Heart left ventricle (tissue), 16 donors: ENCODE data around the gene CABLES2. TPM values are rescaled to one million over a fixed set of nuclear protein-coding genes. Genes with fewer than 3 reads are reported as not detected.
A peak's percentile ranks its signal among the peaks of the same experiment; 100 is the strongest.

Source experiments
- ATAC-seq, 4 donors: fragments of 200-7000 bp; cut with Tn5 transposase; one replicate each; pipeline ENCODE4 v1.9.1; 2020 to 2022; ENCODE audit warnings: moderate library complexity in 4 of 4, mild to moderate bottlenecking in 3 of 4, moderate number of reproducible peaks in 1 of 4
- DNase-seq, 5 donors: peaks; one replicate each; pipeline ENCODE4 v3.0.0-alpha.2; 2020
- H3K27ac ChIP-seq, 12 donors: fragments of 200-600 bp; sonication (generic) in 4 of 12; one replicate each; pipeline versions ENCODE4 v1.5.0 to v1.8.0; 2016 to 2022; ENCODE audit warnings: mild to moderate bottlenecking in 2 of 12
- H3K27me3 ChIP-seq, 9 donors: fragments of 200-600 bp; sonication (generic) in 2 of 9; one replicate each; pipeline versions ENCODE4 v1.5.1 to v1.8.0; 2016 to 2022; ENCODE audit warnings: mild to moderate bottlenecking in 3 of 9
- H3K36me3 ChIP-seq, 9 donors: fragments of 200-600 bp; sonication (generic) in 2 of 9; one replicate each; pipeline versions ENCODE4 v1.5.0 to v1.8.0; 2018 to 2022; ENCODE audit warnings: mild to moderate bottlenecking in 2 of 9
- H3K4me1 ChIP-seq, 12 donors: fragments of 200-600 bp; sonication (generic) in 4 of 12; one replicate each; pipeline versions ENCODE4 v1.5.0 to v1.8.0; 2016 to 2022; ENCODE audit warnings: mild to moderate bottlenecking in 3 of 12
- H3K4me3 ChIP-seq, 12 donors: fragments of 200-600 bp; sonication (generic) in 4 of 12; one replicate each; pipeline versions ENCODE4 v1.5.0 to v1.8.0; 2017 to 2022; ENCODE audit warnings: mild to moderate bottlenecking in 9 of 12, moderate library complexity in 4 of 12
- H3K9me3 ChIP-seq, 12 donors: fragments of 200-600 bp; sonication (generic) in 4 of 12; one replicate each; pipeline versions ENCODE4 v1.5.0 to v1.8.0; 2016 to 2022; ENCODE audit warnings: mild to moderate bottlenecking in 1 of 12
- POLR2A ChIP-seq, 2 donors: fragments of 450-650 bp; IDR thresholded peaks; one replicate each; pipeline ENCODE4 v1.6.1; 2017; ENCODE audit warnings: antibody characterized with exemption in 2 of 2, mild to moderate bottlenecking in 2 of 2, moderate library complexity in 2 of 2
- WGBS, 4 donors: extraction: QIAGEN DNeasy Blood & Tissue Kit in 2 of 4; methylation state at CpG; one replicate each; pipeline versions ENCODE4 v1.1.5 to v1.1.7; 2013 to 2018; 5-methylcytosine and 5-hydroxymethylcytosine counted together
- intact Hi-C, 10 donors: fragments of 100-400 bp; cut with DNase I; formaldehyde crosslinking; loops; one replicate each; pipeline versions ENCODE4 v1.11.1 to v1.14.2; 2022
- polyA plus RNA-seq, 2 donors: library from polyadenylated mRNA; stranded (reverse); fragments of 200-250 nt; gene quantifications; one replicate each; pipeline ENCODE4 v1.2.3, GENCODE V29; 2013
- total RNA-seq, 9 donors: library from RNA; depleted of rRNA in 2 of 9; stranded (reverse); fragments of >200 nt in 2 of 9; fragmentation: NEBNext Ultra II Directional in 3 of 9; extraction: Animal tissue kit (Norgen Biotek cat#: 25700) in 3 of 9; gene quantifications; one replicate each; pipeline versions ENCODE4 v1.1.0 to v1.2.4, GENCODE V29; 2016 to 2023
- TF ChIP-seq, protein P1 (sequence below), 12 donors: fragments of 200-600 bp; sonication (generic) in 4 of 12; IDR thresholded peaks; one replicate each; pipeline versions ENCODE4 v1.5.0 to v1.8.0; 2018 to 2022; ENCODE audit warnings: antibody characterized with exemption in 12 of 12, mild to moderate bottlenecking in 5 of 12
- donor health status: ischemic (EF 13 %, LVEDD 7.1; RV severe dilation, severe dysfunction).
- donor health status: healthy with polysubstance abuse.
- donor health status: DM: no; HTN: yes; CAD: no.
- donor health status: DM: no; HTN: no; CAD: no.
- donor health status: ischemic (EF 25% LVEDD 6.9; RV normal size, moderate dysfunction).
- donor health status: ischemic (EF 25% LVEDD 5.7; RV mildly dilated, moderate dysfunction).
- donor health status: healthy.
- donor health status: DM: yes; HTN: yes; CAD: no.
- donor health status: ischemic (EF 35%, LVEDD 5.7; RV mildly dilated, moderate dysfunction).
- donor health status: nonischemic (EF 11% LVEDD 7.7; RV severe dilation, severe dysfunction).
- donor health status: DM: yes; HTN: yes; CAD: no.
- donor health status: PGD.
- donor health status: ischemic (EF 29% LVEDD 5.4; RV normal size, mild dysfunction).
- donor health status: nonischemic (EF 23%, LVEDD 6.1; RV moderate dilation, normal function).

The CABLES2 gene
- total and polyA plus RNA-seq, 11 donors, result 2.9 to 12.0 (median 8.8) TPM

DNA sequence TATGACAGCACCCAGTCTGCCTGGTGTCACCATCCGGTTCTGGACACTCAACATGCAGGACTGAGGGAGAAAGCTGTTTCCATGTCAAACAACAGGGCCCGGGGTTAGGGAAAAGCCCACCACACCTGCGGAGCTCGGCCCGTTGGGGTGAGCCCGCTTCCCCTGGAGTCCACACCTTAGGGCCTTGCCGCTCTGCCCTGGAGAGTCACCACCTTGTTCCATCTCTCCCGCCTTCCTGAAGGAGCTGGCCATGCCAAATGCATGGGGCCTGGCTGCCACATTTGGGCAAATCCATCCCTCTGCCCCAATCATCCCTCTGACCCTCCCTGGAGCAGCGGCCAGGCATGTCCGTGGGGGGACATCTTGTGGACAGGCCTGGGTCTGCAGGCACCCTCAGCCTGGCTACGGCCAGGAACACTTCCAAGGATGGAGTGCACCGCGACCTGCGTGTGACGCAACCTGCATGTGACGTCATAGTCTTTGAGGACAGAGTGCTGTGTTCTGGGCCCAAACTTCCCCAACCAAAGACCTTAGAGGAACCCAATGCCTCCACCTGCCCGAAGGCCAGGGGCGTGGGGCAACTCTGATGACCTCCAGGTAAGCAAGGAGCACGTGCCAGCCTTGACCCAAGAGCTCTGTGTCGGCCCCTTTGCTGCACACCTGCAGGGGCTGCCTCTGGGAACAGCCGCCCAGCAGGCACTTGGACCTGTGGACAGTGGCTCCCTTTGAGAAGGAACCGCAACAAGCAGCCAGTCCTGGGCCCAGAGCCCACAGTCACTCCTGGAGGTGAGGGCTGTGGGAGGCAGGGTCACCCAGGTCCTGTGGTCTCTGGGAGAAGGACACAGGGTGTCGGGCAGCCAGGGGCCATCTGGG is 1.7 kb downstream of the CABLES2 start:
- TF ChIP-seq, protein P1, sequence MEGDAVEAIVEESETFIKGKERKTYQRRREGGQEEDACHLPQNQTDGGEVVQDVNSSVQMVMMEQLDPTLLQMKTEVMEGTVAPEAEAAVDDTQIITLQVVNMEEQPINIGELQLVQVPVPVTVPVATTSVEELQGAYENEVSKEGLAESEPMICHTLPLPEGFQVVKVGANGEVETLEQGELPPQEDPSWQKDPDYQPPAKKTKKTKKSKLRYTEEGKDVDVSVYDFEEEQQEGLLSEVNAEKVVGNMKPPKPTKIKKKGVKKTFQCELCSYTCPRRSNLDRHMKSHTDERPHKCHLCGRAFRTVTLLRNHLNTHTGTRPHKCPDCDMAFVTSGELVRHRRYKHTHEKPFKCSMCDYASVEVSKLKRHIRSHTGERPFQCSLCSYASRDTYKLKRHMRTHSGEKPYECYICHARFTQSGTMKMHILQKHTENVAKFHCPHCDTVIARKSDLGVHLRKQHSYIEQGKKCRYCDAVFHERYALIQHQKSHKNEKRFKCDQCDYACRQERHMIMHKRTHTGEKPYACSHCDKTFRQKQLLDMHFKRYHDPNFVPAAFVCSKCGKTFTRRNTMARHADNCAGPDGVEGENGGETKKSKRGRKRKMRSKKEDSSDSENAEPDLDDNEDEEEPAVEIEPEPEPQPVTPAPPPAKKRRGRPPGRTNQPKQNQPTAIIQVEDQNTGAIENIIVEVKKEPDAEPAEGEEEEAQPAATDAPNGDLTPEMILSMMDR (IDR thresholded peaks at IDR 0.05), result peak; percentile 38 to 70 (median 55)
- TF ChIP-seq POLR2A (IDR thresholded peaks at IDR 0.05), result no peak
- ATAC-seq (peak in 3 of 4 donors; percentile 37 to 53 (median 42)), DNase-seq (peak in 3 of 5 donors; percentile 44 to 72 (median 65))
- Histone ChIP-seq H3K9me3 (no peaks in the 10 kb centered on the region), H3K36me3 (peaks cover 0 to 4% (median 0%) of the 10 kb centered on the region in 9 donors), H3K27me3 (no peaks in the 10 kb centered on the region), H3K27ac (peak overlapping the region in 5 of 12 donors; percentile 16 to 80 (median 41)), H3K4me1 (peaks cover 0 to 31% (median 23%) of the 10 kb centered on the region in 12 donors), H3K4me3 (peak overlapping the region in 6 of 12 donors; percentile 59 to 74 (median 64))
- intact Hi-C loops, result loop anchor here in 6 of 10 donors (5.0 to 10.0 kb wide), 9 partner anchors 52 to 391 kb away; partner anchors contain the start of genes MRGBP (in 1 of the 6) and OSBPL2 (in 1 of the 6)
- 48 to 65% (median 61%) methylated on average over 7 to 23 of the region's 23 CpGs for WGBS, 4 donors

- DNase-seq, result no peak
- ATAC-seq, result no peak
- no peaks in the 10 kb centered on the region for H3K27me3 ChIP-seq
- H3K27ac ChIP-seq, result no peak overlapping the region
- H3K36me3 ChIP-seq, result peaks cover 0 to 4% (median 0%) of the 10 kb centered on the region in 9 donors
- intact Hi-C loops, result loop anchor here in 6 of 10 donors (5.0 to 10.0 kb wide), 10 partner anchors 53 to 390 kb away; partner anchors contain the start of genes ADRM1 (in 2 of the 6), MRGBP (in 1 of the 6) and OSBPL2 (in 1 of the 6)
- H3K4me3 ChIP-seq, result no peak overlapping the region
- 92 to 95% (median 94%) methylated on average over 4 to 12 of the region's 12 CpGs for WGBS, 4 donors
- H3K9me3 ChIP-seq, result no peaks in the 10 kb centered on the region
- no peak for TF ChIP-seq POLR2A (IDR thresholded peaks at IDR 0.05)
- TF ChIP-seq, protein P1 (IDR thresholded peaks at IDR 0.05), result no peak
- peaks cover 0 to 27% (median 20%) of the 10 kb centered on the region in 12 donors for H3K4me1 ChIP-seq
Observed at GRCh38 chr20:62404761-62405107, 2.4 kb downstream of the CABLES2 start.

GRCh38 chr20:62404112-62404665 is 2.9 kb downstream of the CABLES2 start:
- Histone ChIP-seq H3K27ac (no peak overlapping the region), H3K27me3 (no peaks in the 10 kb centered on the region), H3K4me3 (no peak overlapping the region), H3K9me3 (no peaks in the 10 kb centered on the region), H3K4me1 (peaks cover 0 to 25% (median 20%) of the 10 kb centered on the region in 12 donors), H3K36me3 (peaks cover 0 to 4% (median 0%) of the 10 kb centered on the region in 9 donors)
- no peak for DNase-seq
- 88 to 93% (median 91%) methylated on average over 8 to 9 of the region's 9 CpGs for WGBS, 4 donors
- TF ChIP-seq POLR2A (IDR thresholded peaks at IDR 0.05), result no peak
- TF ChIP-seq, protein P1 (IDR thresholded peaks at IDR 0.05), result no peak
- intact Hi-C loops, result loop anchor here in 4 of 10 donors (5.0 to 10.0 kb wide), 5 partner anchors 102 to 391 kb away; partner anchors contain the start of genes ADRM1 (in 2 of the 4) and MRGBP (in 1 of the 4)
- ATAC-seq, result no peak
